Trophoblast cell (in vitro differentiated cells and primary cell): ENCODE results near the gene PIK3CG.

Experiments
- DNase-seq, 2 donors: peaks; one replicate each; pipeline ENCODE4 v3.0.0-alpha.2; 2016
- H2AFZ ChIP-seq: 2 replicates; pipeline ENCODE4 v1.6.1; 2013; ENCODE audit warnings: low read length, moderate library complexity, mild to moderate bottlenecking; ENCODE audit not compliant: insufficient read depth, poor library complexity
- H2AK5ac ChIP-seq: 2 replicates; pipeline ENCODE4 v1.6.1; 2013; ENCODE audit warnings: mild to moderate bottlenecking, low read length
- H2BK120ac ChIP-seq: 2 replicates; pipeline ENCODE4 v1.6.1; 2013; ENCODE audit warnings: low read length, mild to moderate bottlenecking, moderate library complexity; ENCODE audit not compliant: insufficient read depth, poor library complexity
- H2BK12ac ChIP-seq: 2 replicates; pipeline ENCODE4 v1.6.1; 2013; ENCODE audit warnings: mild to moderate bottlenecking, low read length, moderate library complexity
- H2BK5ac ChIP-seq: 2 replicates; pipeline ENCODE4 v1.6.1; 2013; ENCODE audit warnings: low read length, low read depth, moderate library complexity, mild to moderate bottlenecking; ENCODE audit not compliant: poor library complexity
- H3K14ac ChIP-seq: 2 replicates; pipeline ENCODE4 v1.6.1; 2013; ENCODE audit warnings: mild to moderate bottlenecking, low read length
- H3K18ac ChIP-seq: 2 replicates; pipeline ENCODE4 v1.6.1; 2013; ENCODE audit warnings: mild to moderate bottlenecking, low read length
- H3K23ac ChIP-seq: 2 replicates; pipeline ENCODE4 v1.6.1; 2013; ENCODE audit warnings: low read length
- H3K27ac ChIP-seq: 2 replicates; pipeline ENCODE4 v1.5.1; 2013; ENCODE audit warnings: low read depth, mild to moderate bottlenecking, inconsistent platforms, low read length, moderate library complexity
- H3K27me3 ChIP-seq: 2 replicates; pipeline ENCODE4 v1.6.1; 2013; ENCODE audit warnings: inconsistent platforms, mild to moderate bottlenecking, low read length, moderate library complexity; ENCODE audit not compliant: insufficient read depth
- H3K36me3 ChIP-seq, 2 experiments: 1 replicate in 1 of 2; 2 replicates in 1 of 2; pipeline ENCODE4 v1.6.1; 2013; ENCODE audit warnings: low read length in 2 of 2, mild to moderate bottlenecking in 2 of 2, moderate library complexity in 1 of 2; ENCODE audit not compliant: insufficient read depth in 2 of 2, control insufficient read depth in 1 of 2
- H3K4ac ChIP-seq: 2 replicates; pipeline ENCODE4 v1.6.1; 2013; ENCODE audit warnings: low read depth, mild to moderate bottlenecking, low read length, moderate library complexity
- H3K4me1 ChIP-seq, 2 experiments: 1 replicate in 1 of 2; 2 replicates in 1 of 2; pipeline ENCODE4 v1.6.1; 2013; ENCODE audit warnings: low read length in 2 of 2, mild to moderate bottlenecking in 2 of 2, moderate library complexity in 1 of 2; ENCODE audit not compliant: insufficient read depth in 2 of 2, control insufficient read depth in 1 of 2
- H3K4me2 ChIP-seq: 2 replicates; pipeline ENCODE4 v1.6.1; 2013; ENCODE audit warnings: inconsistent platforms, mild to moderate bottlenecking, low read length, moderate library complexity
- H3K4me3 ChIP-seq: 2 replicates; pipeline ENCODE4 v1.5.1; 2013; ENCODE audit warnings: mild to moderate bottlenecking, low read depth, low read length, inconsistent platforms
- H3K79me1 ChIP-seq: one replicate; pipeline ENCODE4 v1.6.1; 2013; ENCODE audit warnings: low read length
- H3K79me2 ChIP-seq: 2 replicates; pipeline ENCODE4 v1.6.1; 2013; ENCODE audit warnings: low read length, mild to moderate bottlenecking; ENCODE audit not compliant: control insufficient read depth, insufficient read depth, poor library complexity
- H3K9ac ChIP-seq: 2 replicates; pipeline ENCODE4 v1.6.1; 2013; ENCODE audit warnings: mild to moderate bottlenecking, low read length
- H3K9me3 ChIP-seq: 2 replicates; pipeline ENCODE4 v1.6.1; 2013; ENCODE audit warnings: low read depth, mild to moderate bottlenecking, control low read depth, inconsistent platforms, low read length; ENCODE audit not compliant: insufficient read depth
- H4K12ac ChIP-seq: 2 replicates; pipeline ENCODE4 v1.6.1; 2013; ENCODE audit warnings: low read depth, mild to moderate bottlenecking, low read length, moderate library complexity
- H4K8ac ChIP-seq: 2 replicates; pipeline ENCODE4 v1.6.1; 2013; ENCODE audit warnings: low read depth, mild to moderate bottlenecking, low read length, moderate library complexity
- H4K91ac ChIP-seq: one replicate; pipeline ENCODE4 v1.6.1; 2013; ENCODE audit warnings: low read depth, mild to moderate bottlenecking, low read length, moderate library complexity
- WGBS: extraction: QIAGEN DNeasy Blood & Tissue Kit; methylation state at CpG from one replicate; pipeline ENCODE4 v1.1.7; 2013; ENCODE audit warnings: missing lambda C conversion rate; ENCODE audit not compliant: insufficient read length, insufficient coverage; ENCODE audit errors: extremely low coverage; 5-methylcytosine and 5-hydroxymethylcytosine counted together

Gene PIK3CG

DNA sequence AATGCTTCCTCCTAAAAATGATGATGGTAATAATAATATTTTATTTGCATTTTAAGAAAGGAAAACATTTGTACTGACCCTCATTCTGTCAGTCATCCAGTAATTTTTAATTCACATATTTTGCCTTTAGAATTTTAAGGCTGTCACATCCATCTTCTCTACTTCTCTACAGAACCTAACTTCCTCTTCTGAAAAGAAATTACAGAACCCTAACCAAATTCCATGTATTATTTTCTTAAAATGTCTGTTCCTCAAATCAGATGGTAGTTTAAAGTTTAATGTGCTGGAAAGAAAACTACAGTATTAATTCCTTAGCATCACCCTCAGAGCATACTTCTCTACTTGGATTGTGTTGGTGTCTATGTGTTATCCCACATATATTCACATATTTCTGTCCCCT, 9.0 kb downstream of the PIK3CG start:
- Histone ChIP-seq H3K18ac (no peak overlapping the region), H3K9ac (no peak overlapping the region), H3K9me3 (no peaks in the 10 kb centered on the region), H3K79me1 (no peaks in the 10 kb centered on the region), H2BK120ac (no peak overlapping the region), H2BK5ac (no peak overlapping the region), H4K91ac (no peak overlapping the region), H3K27me3 (no peaks in the 10 kb centered on the region), H2AK5ac (no peak overlapping the region), H4K8ac (no peak overlapping the region), H3K27ac (no peak overlapping the region), H3K14ac (no peak overlapping the region), H3K4ac (no peak overlapping the region), H3K4me1 (peaks cover 0 to 1% of the 10 kb centered on the region in 2 experiments), H3K36me3 (no peaks in the 10 kb centered on the region), H4K12ac (no peak overlapping the region), H3K4me2 (no peak overlapping the region), H2BK12ac (no peak overlapping the region), H3K4me3 (no peak overlapping the region), H3K79me2 (no peaks in the 10 kb centered on the region), H3K23ac (no peak overlapping the region), H2AFZ (no peak overlapping the region)
- DNase-seq: no peak

DNA sequence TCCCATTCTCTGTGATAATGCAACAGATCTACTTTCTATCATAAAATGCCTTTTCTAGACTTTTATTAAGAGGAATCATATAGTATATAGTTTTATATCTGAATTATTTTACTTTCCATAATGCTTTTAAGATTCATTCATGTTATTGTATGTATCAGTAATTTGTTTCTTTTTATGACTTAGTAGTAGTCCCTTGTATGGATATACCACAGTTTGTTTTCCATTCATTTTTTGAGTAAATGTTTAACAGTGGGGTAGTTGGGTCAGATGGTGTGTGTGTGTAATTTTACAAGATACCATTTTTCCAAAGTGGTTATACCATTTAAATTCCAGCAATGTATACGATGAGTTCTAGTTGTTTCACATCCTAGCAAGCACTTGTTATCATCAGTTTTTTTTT, 10.4 kb downstream of the PIK3CG start:
- H4K12ac ChIP-seq: no peak overlapping the region
- H3K27me3 ChIP-seq: no peaks in the 10 kb centered on the region
- no peaks in the 10 kb centered on the region for H3K36me3 ChIP-seq
- H3K4me1 ChIP-seq: peaks cover 0 to 1% of the 10 kb centered on the region in 2 experiments
- no peak overlapping the region for H4K8ac ChIP-seq
- H3K79me1 ChIP-seq: no peaks in the 10 kb centered on the region
- H2BK12ac ChIP-seq: no peak overlapping the region
- no peak for DNase-seq
- no peak overlapping the region for H2AFZ ChIP-seq
- H3K79me2 ChIP-seq: no peaks in the 10 kb centered on the region
- no peak overlapping the region for H3K4me3 ChIP-seq
- no peak overlapping the region for H3K18ac ChIP-seq
- no peak overlapping the region for H4K91ac ChIP-seq
- H3K4ac ChIP-seq: no peak overlapping the region
- no peaks in the 10 kb centered on the region for H3K9me3 ChIP-seq
- no peak overlapping the region for H3K23ac ChIP-seq
- no CpG with 5 or more reads among the region's 1 CpG for WGBS
- no peak overlapping the region for H3K9ac ChIP-seq
- no peak overlapping the region for H2BK5ac ChIP-seq
- no peak overlapping the region for H3K4me2 ChIP-seq
- H2AK5ac ChIP-seq: no peak overlapping the region
- H3K14ac ChIP-seq: no peak overlapping the region
- H2BK120ac ChIP-seq: no peak overlapping the region
- no peak overlapping the region for H3K27ac ChIP-seq

DNA sequence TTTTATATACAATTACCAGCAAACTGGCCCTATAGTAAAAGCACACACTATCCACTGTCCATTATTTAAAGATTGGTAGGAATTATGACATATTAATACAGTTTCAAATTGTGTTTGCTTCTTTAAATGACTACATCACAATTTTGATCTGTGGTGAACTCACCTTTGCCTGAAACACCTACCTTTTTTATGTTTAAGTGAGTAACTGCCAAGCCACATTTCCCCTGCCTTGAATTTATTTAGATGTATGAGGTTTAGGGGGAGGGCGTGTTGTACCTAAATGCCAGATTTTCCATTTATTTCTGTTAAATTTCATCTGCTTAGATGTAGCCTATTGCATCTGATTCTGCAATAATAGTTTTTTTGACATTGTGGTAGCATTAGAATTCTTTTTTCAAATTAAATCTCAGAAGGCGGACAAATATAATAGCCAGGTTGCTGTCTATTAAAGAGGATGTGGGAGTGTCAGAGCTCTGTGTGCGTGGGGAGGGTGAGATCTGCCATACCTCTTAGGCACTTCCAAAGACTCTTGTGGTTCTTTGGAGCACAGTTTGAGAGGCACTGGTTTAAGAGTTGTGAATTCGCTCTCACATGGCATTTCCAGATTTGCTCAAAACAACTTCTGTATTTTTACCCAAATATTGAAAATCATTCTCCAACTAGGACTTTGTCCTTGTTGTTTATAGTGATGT, 13.8 kb downstream of the PIK3CG start:
- peaks cover 0 to 1% of the 10 kb centered on the region in 2 experiments for H3K4me1 ChIP-seq
- no peaks in the 10 kb centered on the region for H3K79me1 ChIP-seq
- no peak for DNase-seq
- H3K4ac ChIP-seq: no peak overlapping the region
- no peak overlapping the region for H3K9ac ChIP-seq
- no peak overlapping the region for H2BK5ac ChIP-seq
- H3K18ac ChIP-seq: no peak overlapping the region
- H3K4me2 ChIP-seq: no peak overlapping the region
- no peak overlapping the region for H2AFZ ChIP-seq
- no peaks in the 10 kb centered on the region for H3K27me3 ChIP-seq
- no peak overlapping the region for H4K8ac ChIP-seq
- H2AK5ac ChIP-seq: no peak overlapping the region
- no peak overlapping the region for H3K27ac ChIP-seq
- H2BK12ac ChIP-seq: no peak overlapping the region
- H3K4me3 ChIP-seq: no peak overlapping the region
- H4K91ac ChIP-seq: no peak overlapping the region
- H3K23ac ChIP-seq: no peak overlapping the region
- H3K79me2 ChIP-seq: no peaks in the 10 kb centered on the region
- no peaks in the 10 kb centered on the region for H3K9me3 ChIP-seq
- no peak overlapping the region for H3K14ac ChIP-seq
- H3K36me3 ChIP-seq: no peaks in the 10 kb centered on the region
- no peak overlapping the region for H4K12ac ChIP-seq
- H2BK120ac ChIP-seq: no peak overlapping the region
- WGBS: no CpG with 5 or more reads among the region's 4 CpGs

DNA sequence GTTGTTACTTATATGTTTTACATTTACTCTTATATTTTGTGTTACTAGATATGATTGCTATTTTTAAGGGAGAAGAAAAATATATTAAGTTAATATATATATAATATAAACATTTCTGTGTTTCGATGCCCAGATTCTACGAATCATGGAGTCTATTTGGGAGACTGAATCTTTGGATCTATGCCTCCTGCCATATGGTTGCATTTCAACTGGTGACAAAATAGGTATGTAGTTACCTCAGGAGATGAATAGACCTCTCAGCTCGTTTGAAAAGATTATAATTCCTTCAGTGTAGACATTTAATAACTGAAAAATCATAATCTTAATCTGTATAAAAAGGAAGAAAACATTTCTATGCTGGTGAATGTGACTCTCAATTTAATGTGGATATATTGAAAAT, 16.9 kb downstream of the PIK3CG start:
- H3K79me1 ChIP-seq: no peaks in the 10 kb centered on the region
- H3K9ac ChIP-seq: no peak overlapping the region
- H3K27me3 ChIP-seq: no peaks in the 10 kb centered on the region
- no peak overlapping the region for H2AK5ac ChIP-seq
- H3K18ac ChIP-seq: no peak overlapping the region
- H3K79me2 ChIP-seq: no peaks in the 10 kb centered on the region
- WGBS: no CpG with 5 or more reads among the region's 3 CpGs
- no peaks in the 10 kb centered on the region for H3K36me3 ChIP-seq
- H2BK12ac ChIP-seq: no peak overlapping the region
- no peak for DNase-seq
- no peak overlapping the region for H2AFZ ChIP-seq
- no peak overlapping the region for H3K23ac ChIP-seq
- no peak overlapping the region for H2BK5ac ChIP-seq
- no peak overlapping the region for H3K4me3 ChIP-seq
- H2BK120ac ChIP-seq: no peak overlapping the region
- H3K4ac ChIP-seq: no peak overlapping the region
- no peak overlapping the region for H3K4me2 ChIP-seq
- H3K14ac ChIP-seq: no peak overlapping the region
- H3K27ac ChIP-seq: no peak overlapping the region
- H4K91ac ChIP-seq: no peak overlapping the region
- H3K4me1 ChIP-seq: peaks cover 0 to 1% of the 10 kb centered on the region in 2 experiments
- no peaks in the 10 kb centered on the region for H3K9me3 ChIP-seq
- no peak overlapping the region for H4K12ac ChIP-seq
- no peak overlapping the region for H4K8ac ChIP-seq
